ENCODE data around the gene EXT2.

DNA sequence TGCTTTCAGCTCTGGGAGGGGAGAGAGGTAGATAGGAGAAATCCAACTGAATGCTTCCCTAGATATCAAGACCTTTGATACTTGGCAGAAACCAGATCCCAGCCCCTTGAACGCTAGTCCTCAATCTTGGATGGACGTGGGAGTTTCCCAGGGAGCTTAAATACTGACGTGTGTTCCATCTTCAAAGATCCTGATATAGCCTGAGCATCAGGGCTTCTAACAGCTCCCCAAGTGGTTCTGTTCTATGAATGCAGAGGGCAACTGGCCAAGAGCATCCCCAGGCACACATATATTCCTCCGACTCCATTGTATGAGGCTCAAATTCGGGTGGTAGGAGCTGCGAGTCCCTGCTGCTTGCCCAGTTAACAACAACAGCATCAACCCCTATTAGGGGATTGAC lies 38.1 kb upstream of the EXT2 start:
- TF ChIP-seq, protein P1, sequence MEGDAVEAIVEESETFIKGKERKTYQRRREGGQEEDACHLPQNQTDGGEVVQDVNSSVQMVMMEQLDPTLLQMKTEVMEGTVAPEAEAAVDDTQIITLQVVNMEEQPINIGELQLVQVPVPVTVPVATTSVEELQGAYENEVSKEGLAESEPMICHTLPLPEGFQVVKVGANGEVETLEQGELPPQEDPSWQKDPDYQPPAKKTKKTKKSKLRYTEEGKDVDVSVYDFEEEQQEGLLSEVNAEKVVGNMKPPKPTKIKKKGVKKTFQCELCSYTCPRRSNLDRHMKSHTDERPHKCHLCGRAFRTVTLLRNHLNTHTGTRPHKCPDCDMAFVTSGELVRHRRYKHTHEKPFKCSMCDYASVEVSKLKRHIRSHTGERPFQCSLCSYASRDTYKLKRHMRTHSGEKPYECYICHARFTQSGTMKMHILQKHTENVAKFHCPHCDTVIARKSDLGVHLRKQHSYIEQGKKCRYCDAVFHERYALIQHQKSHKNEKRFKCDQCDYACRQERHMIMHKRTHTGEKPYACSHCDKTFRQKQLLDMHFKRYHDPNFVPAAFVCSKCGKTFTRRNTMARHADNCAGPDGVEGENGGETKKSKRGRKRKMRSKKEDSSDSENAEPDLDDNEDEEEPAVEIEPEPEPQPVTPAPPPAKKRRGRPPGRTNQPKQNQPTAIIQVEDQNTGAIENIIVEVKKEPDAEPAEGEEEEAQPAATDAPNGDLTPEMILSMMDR (IDR thresholded peaks at IDR 0.05) = no peak
- TF ChIP-seq POLR2A (IDR thresholded peaks at IDR 0.05) = no peak
- TF ChIP-seq POLR2AphosphoS5 (IDR thresholded peaks at IDR 0.05) = no peak
